Adrenal gland (tissue), 5 donors: ENCODE measurements around the gene DGLUCY.
"Not testable (repeated sequence)": the region's sequence is repeated elsewhere in the genome, so short reads cannot be mapped to it uniquely, and the experiment has no call there.

Source experiments
- POLR2A ChIP-seq, 2 donors: fragments of 450-650 bp; IDR thresholded peaks; one replicate each; pipeline ENCODE4 v1.6.1; 2017; ENCODE audit warnings: antibody characterized with exemption in 2 of 2, mild to moderate bottlenecking in 2 of 2, moderate library complexity in 1 of 2
- TF ChIP-seq, protein P1 (sequence below), 6 experiments: fragments of 450-650 bp in 4 of 6; fragments of 200-600 bp in 2 of 6; sonication (generic) in 1 of 6; IDR thresholded peaks; 1 replicate in 5 of 6; 2 replicates in 1 of 6; pipeline versions ENCODE4 v1.5.1 to v1.8.0; 2016 to 2021; ENCODE audit warnings: antibody characterized with exemption in 6 of 6, mild to moderate bottlenecking in 2 of 6, moderate library complexity in 1 of 6
- donor health status: DM: no; HTN: no; CAD: no.

DNA sequence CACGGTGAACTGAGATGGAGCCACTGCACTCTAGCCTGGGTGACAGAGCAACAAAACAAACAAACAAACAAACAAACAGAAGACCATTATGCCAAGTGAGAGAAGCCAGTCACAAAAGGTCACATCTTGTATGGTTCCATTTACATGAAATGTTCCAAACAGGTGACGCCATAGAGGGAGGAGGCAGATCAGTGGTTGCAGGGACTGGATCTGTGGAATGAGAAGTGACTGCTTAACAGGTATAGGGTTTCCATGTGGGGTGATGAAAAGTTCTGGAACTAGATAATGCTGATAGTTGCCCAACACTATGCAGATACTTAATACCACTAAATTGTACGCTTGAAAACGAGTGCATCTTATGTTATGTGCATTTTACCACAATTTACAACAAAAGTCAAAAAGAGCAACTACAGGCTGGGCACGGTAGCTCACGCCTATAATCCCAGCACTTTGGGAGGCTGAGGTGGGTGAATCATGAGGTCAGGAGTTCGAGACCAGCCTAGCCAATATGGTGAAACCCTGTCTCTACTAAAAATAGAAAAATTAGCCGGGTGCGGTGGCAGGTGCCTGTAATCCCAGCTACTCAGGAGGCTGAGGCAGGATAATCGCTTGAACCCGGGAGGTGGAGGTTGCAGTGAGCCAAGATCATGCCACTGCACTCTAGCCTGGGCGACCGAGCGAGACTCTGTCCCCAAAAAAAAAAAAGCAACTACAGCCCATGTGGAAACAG lies 20.0 kb upstream of the DGLUCY start:
- not testable (repeated sequence) for TF ChIP-seq POLR2A (IDR thresholded peaks at IDR 0.05)
- TF ChIP-seq, protein P1, sequence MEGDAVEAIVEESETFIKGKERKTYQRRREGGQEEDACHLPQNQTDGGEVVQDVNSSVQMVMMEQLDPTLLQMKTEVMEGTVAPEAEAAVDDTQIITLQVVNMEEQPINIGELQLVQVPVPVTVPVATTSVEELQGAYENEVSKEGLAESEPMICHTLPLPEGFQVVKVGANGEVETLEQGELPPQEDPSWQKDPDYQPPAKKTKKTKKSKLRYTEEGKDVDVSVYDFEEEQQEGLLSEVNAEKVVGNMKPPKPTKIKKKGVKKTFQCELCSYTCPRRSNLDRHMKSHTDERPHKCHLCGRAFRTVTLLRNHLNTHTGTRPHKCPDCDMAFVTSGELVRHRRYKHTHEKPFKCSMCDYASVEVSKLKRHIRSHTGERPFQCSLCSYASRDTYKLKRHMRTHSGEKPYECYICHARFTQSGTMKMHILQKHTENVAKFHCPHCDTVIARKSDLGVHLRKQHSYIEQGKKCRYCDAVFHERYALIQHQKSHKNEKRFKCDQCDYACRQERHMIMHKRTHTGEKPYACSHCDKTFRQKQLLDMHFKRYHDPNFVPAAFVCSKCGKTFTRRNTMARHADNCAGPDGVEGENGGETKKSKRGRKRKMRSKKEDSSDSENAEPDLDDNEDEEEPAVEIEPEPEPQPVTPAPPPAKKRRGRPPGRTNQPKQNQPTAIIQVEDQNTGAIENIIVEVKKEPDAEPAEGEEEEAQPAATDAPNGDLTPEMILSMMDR (IDR thresholded peaks at IDR 0.05): not testable (repeated sequence)
